ENCODE measurements around the gene GOSR2.

DNA sequence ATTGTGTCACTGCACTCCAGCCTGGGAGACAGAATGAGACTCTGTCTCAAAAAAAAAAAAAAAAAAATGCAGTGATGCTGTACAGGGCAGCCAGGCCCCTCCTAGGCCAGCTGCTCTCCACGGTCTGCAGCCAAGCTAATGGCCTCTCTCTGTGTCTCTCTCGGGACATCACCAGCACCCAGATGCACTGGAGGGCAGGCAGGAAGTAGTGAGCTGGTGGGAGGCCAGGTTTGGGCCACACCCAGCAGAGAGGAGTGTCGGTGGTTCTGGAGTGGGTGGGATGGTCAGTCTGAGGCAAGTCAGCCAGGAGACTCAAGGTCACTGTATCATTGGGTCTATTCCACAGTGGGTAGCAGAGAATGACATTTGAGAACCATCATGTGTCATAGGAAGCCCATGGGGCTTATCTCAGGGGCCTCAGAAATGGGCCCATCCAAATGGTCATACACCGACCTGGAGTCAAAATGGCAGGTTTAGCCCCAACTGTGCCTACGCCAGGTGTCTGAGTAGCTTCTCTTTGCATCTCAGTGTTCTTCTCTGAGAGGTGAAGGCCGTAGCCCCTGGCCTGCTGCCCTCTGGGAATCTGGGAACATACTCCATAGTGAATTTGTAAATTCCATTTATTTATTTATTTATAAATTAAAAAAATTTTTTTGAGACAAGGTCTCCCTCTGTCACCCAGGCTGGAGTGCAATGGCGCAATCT lies 48.9 kb upstream of the GOSR2 start:
- TF ChIP-seq TAF1 (IDR thresholded peaks at IDR 0.05; ENCODE audit: borderline replicate concordance, insufficient read depth, low read length) (no peak), POLR2AphosphoS5 (IDR thresholded peaks at IDR 0.05; ENCODE audit: low read depth, low read length) (no peak), SIN3A (IDR thresholded peaks at IDR 0.05; ENCODE audit: borderline replicate concordance, insufficient read depth, low read length) (no peak)
- TF ChIP-seq, protein P1, sequence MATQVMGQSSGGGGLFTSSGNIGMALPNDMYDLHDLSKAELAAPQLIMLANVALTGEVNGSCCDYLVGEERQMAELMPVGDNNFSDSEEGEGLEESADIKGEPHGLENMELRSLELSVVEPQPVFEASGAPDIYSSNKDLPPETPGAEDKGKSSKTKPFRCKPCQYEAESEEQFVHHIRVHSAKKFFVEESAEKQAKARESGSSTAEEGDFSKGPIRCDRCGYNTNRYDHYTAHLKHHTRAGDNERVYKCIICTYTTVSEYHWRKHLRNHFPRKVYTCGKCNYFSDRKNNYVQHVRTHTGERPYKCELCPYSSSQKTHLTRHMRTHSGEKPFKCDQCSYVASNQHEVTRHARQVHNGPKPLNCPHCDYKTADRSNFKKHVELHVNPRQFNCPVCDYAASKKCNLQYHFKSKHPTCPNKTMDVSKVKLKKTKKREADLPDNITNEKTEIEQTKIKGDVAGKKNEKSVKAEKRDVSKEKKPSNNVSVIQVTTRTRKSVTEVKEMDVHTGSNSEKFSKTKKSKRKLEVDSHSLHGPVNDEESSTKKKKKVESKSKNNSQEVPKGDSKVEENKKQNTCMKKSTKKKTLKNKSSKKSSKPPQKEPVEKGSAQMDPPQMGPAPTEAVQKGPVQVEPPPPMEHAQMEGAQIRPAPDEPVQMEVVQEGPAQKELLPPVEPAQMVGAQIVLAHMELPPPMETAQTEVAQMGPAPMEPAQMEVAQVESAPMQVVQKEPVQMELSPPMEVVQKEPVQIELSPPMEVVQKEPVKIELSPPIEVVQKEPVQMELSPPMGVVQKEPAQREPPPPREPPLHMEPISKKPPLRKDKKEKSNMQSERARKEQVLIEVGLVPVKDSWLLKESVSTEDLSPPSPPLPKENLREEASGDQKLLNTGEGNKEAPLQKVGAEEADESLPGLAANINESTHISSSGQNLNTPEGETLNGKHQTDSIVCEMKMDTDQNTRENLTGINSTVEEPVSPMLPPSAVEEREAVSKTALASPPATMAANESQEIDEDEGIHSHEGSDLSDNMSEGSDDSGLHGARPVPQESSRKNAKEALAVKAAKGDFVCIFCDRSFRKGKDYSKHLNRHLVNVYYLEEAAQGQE (IDR thresholded peaks at IDR 0.05; ENCODE audit: insufficient read depth in 1 of 2, low read depth in 2 of 2, low read length in 2 of 2), result no peak
